ELR (cell line): ENCODE data around the gene CACNA2D4.

Experiments
- DNase-seq: peaks from one replicate; pipeline ENCODE4 v3.0.0-alpha.2; 2015; ENCODE audit warnings: low read depth

Gene CACNA2D4

GRCh38 chr12:1886396-1887008 is 31.9 kb downstream of the CACNA2D4 start:
- DNase-seq: no peak

GRCh38 chr12:1885599-1886245 is 32.7 kb downstream of the CACNA2D4 start:
- no peak for DNase-seq

GRCh38 chr12:1885082-1885596 is 33.3 kb downstream of the CACNA2D4 start:
- no peak for DNase-seq

- DNase-seq: no peak
Observed at GRCh38 chr12:1884651-1885050, 33.8 kb downstream of the CACNA2D4 start.

- no peak for DNase-seq
Observed at GRCh38 chr12:1883513-1883912, 34.9 kb downstream of the CACNA2D4 start.

- no peak for DNase-seq
Observed at GRCh38 chr12:1882850-1883470, 35.5 kb downstream of the CACNA2D4 start.

GRCh38 chr12:1882405-1882804 is 36.0 kb downstream of the CACNA2D4 start:
- no peak for DNase-seq

- no peak for DNase-seq
Observed at GRCh38 chr12:1881936-1882335, 36.5 kb downstream of the CACNA2D4 start.

- no peak for DNase-seq
Observed at GRCh38 chr12:1881301-1881700, 37.2 kb downstream of the CACNA2D4 start.

- no peak for DNase-seq
Observed at GRCh38 chr12:1880876-1881275, 37.6 kb downstream of the CACNA2D4 start.

GRCh38 chr12:1880153-1880845 is 38.2 kb downstream of the CACNA2D4 start:
- DNase-seq: no peak

- DNase-seq: no peak
Observed at GRCh38 chr12:1879633-1880032, 38.8 kb downstream of the CACNA2D4 start.

- no peak for DNase-seq
Observed at GRCh38 chr12:1878695-1879094, 39.8 kb downstream of the CACNA2D4 start.

- DNase-seq: no peak
Observed at GRCh38 chr12:1878214-1878613, 40.2 kb downstream of the CACNA2D4 start.

- DNase-seq: no peak
Observed at GRCh38 chr12:1877169-1877878, 41.1 kb downstream of the CACNA2D4 start.

- DNase-seq: no peak
Observed at GRCh38 chr12:1876086-1876485, 42.4 kb downstream of the CACNA2D4 start.

- no peak for DNase-seq
Observed at GRCh38 chr12:1875608-1876007, 42.8 kb downstream of the CACNA2D4 start.

- DNase-seq: no peak
Observed at GRCh38 chr12:1873531-1874510, 44.6 kb downstream of the CACNA2D4 start.

- no peak for DNase-seq
Observed at GRCh38 chr12:1872448-1872847, 46.0 kb downstream of the CACNA2D4 start.

- DNase-seq: no peak
Observed at GRCh38 chr12:1872001-1872400, 46.5 kb downstream of the CACNA2D4 start.
